Glutamatergic neuron (in vitro differentiated cells): ENCODE results near the gene MTX2. TPM values are rescaled to one million over a fixed set of nuclear protein-coding genes. Genes with fewer than 3 reads are reported as not detected.
"Not testable (repeated sequence)": the region's sequence is repeated elsewhere in the genome, so short reads cannot be mapped to it uniquely, and the experiment has no call there.

ENCODE experiments used
- DNase-seq: peaks from one replicate; pipeline ENCODE4 v3.0.0; 2022
- H3K27ac Mint-ChIP-seq: one replicate; pipeline ENCODE4 v1.8.0; 2020; ENCODE audit warnings: mild to moderate bottlenecking, mixed read lengths, inconsistent platforms; ENCODE audit not compliant: unreplicated experiment
- H3K27me3 Mint-ChIP-seq: one replicate; pipeline ENCODE4 v1.8.0; 2020; ENCODE audit warnings: mild to moderate bottlenecking, moderate library complexity, mixed read lengths, inconsistent platforms; ENCODE audit not compliant: unreplicated experiment
- H3K36me3 Mint-ChIP-seq: one replicate; pipeline ENCODE4 v1.8.0; 2020; ENCODE audit warnings: mild to moderate bottlenecking, mixed read lengths, inconsistent platforms; ENCODE audit not compliant: unreplicated experiment
- H3K4me1 Mint-ChIP-seq: one replicate; pipeline ENCODE4 v1.8.0; 2020; ENCODE audit warnings: mild to moderate bottlenecking, low read depth, mixed read lengths, inconsistent platforms; ENCODE audit not compliant: unreplicated experiment
- H3K4me3 Mint-ChIP-seq: one replicate; pipeline ENCODE4 v1.8.0; 2020; ENCODE audit warnings: mild to moderate bottlenecking, mixed read lengths, inconsistent platforms; ENCODE audit not compliant: unreplicated experiment
- H3K9me3 Mint-ChIP-seq: one replicate; pipeline ENCODE4 v1.8.0; 2020; ENCODE audit warnings: mild to moderate bottlenecking, moderate library complexity, mixed read lengths, inconsistent platforms; ENCODE audit not compliant: unreplicated experiment
- total RNA-seq: library from RNA; stranded (reverse); fragmentation: NEBNext Ultra II Directional; extraction: Animal tissue kit (Norgen Biotek cat#: 25700); gene quantifications from one replicate; pipeline ENCODE4 v1.2.1, GENCODE V29; 2021; ENCODE audit not compliant: unreplicated experiment
- TF ChIP-seq, protein P1 (sequence below): fragments of 200-600 bp; sonication (generic); IDR thresholded peaks from one replicate; pipeline ENCODE4 v1.5.0; 2021; ENCODE audit not compliant: partially characterized antibody, unreplicated experiment

The MTX2 gene
- total RNA-seq, 1 donor from 2014 or later, result 35.7 TPM

- Mint-ChIP-seq H3K4me3 (peak overlapping the region; percentile 69), H3K27me3 (no peaks in the 10 kb centered on the region)
- TF ChIP-seq, protein P1, sequence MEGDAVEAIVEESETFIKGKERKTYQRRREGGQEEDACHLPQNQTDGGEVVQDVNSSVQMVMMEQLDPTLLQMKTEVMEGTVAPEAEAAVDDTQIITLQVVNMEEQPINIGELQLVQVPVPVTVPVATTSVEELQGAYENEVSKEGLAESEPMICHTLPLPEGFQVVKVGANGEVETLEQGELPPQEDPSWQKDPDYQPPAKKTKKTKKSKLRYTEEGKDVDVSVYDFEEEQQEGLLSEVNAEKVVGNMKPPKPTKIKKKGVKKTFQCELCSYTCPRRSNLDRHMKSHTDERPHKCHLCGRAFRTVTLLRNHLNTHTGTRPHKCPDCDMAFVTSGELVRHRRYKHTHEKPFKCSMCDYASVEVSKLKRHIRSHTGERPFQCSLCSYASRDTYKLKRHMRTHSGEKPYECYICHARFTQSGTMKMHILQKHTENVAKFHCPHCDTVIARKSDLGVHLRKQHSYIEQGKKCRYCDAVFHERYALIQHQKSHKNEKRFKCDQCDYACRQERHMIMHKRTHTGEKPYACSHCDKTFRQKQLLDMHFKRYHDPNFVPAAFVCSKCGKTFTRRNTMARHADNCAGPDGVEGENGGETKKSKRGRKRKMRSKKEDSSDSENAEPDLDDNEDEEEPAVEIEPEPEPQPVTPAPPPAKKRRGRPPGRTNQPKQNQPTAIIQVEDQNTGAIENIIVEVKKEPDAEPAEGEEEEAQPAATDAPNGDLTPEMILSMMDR, result no peak
These were observed 24.1 kb downstream of the MTX2 start for GRCh38 chr2:176293334-176293733.

DNA sequence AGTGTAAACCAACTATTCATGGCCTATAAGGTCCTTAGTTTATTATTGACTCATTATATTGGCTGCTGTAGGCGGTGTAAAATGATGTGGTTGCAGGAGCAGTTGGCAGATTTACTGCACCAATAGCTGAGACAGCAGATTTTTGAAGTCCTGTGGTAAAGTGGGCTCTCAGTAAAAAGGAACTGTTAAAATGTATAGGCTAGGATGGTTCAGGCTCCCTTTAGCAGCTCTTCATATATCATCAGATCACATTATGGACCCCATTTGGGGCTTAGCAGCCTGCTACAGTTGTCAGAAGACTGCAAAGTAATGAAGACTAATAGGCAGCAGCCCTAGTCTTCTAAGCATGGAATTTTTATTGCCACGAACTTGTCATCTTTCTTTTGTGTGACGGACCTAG is 27.8 kb downstream of the MTX2 start:
- H3K27me3 Mint-ChIP-seq, result no peaks in the 10 kb centered on the region
- H3K36me3 Mint-ChIP-seq, result no peaks in the 10 kb centered on the region
- DNase-seq, result no peak
- H3K4me1 Mint-ChIP-seq, result peaks cover 4% of the 10 kb centered on the region
- TF ChIP-seq, protein P1, result no peak
- H3K9me3 Mint-ChIP-seq, result peaks cover 1% of the 10 kb centered on the region
- no peak overlapping the region for H3K4me3 Mint-ChIP-seq
- no peak overlapping the region for H3K27ac Mint-ChIP-seq

More at GRCh38 chr2:176293334-176293733, 24.1 kb downstream of the MTX2 start:
- Mint-ChIP-seq H3K4me1 (peaks cover 10% of the 10 kb centered on the region), H3K36me3 (no peaks in the 10 kb centered on the region), H3K27ac (peak overlapping the region; percentile 94), H3K9me3 (peaks cover 1% of the 10 kb centered on the region)
- peak; percentile 28 for DNase-seq

DNA sequence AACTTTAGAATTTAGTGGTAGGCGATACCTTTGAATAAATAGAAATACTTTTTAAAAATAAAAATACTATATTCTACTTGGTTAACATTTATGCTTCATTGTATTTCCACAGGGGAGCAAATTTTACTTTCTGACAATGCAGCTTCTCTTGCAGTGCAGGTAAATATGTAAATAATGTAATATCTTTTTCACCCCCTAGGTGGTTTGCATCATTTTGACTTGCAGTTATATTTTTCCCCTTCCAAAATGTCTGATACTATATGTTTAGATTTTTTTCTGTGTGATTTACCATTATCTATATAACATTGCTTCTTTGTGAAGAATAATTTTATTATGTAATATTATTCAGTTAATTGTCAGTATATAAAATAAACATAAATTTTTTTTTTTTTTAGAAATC is 28.5 kb downstream of the MTX2 start:
- Mint-ChIP-seq H3K27me3 (no peaks in the 10 kb centered on the region), H3K4me1 (peaks cover 4% of the 10 kb centered on the region), H3K4me3 (no peak overlapping the region), H3K36me3 (no peaks in the 10 kb centered on the region), H3K27ac (no peak overlapping the region), H3K9me3 (peaks cover 1% of the 10 kb centered on the region)
- no peak for DNase-seq
- TF ChIP-seq, protein P1, result peak; percentile 48

- not testable (repeated sequence) for H3K9me3 Mint-ChIP-seq, H3K4me1 Mint-ChIP-seq, H3K4me3 Mint-ChIP-seq, DNase-seq, H3K27ac Mint-ChIP-seq, H3K36me3 Mint-ChIP-seq, H3K27me3 Mint-ChIP-seq
These were observed 36.8 kb downstream of the MTX2 start for GRCh38 chr2:176306020-176306419.

DNA sequence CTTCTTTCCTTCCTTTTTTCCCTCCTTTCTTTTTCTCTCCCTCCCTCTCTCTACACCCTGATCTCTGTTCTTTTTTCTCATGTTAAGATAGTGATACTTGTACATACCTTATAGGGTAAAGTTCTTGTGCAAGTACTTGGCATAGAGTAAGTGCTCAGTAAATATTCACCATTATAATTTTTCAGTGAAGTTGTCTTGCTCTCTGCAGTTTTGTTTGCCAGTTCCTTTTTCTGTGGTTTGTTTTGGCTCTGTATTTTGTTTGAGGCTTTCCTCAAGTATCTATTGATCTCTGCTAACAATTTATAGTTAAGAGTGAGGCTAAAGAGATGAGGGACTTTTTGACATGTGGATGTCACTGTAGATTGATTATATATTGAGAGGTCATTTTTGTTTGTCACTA is 48.0 kb downstream of the MTX2 start:
- H3K27me3 Mint-ChIP-seq, result no peaks in the 10 kb centered on the region
- H3K36me3 Mint-ChIP-seq, result no peaks in the 10 kb centered on the region
- H3K4me3 Mint-ChIP-seq, result no peak overlapping the region
- no peak overlapping the region for H3K27ac Mint-ChIP-seq
- no peak for DNase-seq
- H3K9me3 Mint-ChIP-seq, result no peaks in the 10 kb centered on the region
- TF ChIP-seq, protein P1, result no peak
- peaks cover 13% of the 10 kb centered on the region for H3K4me1 Mint-ChIP-seq
